Measurements from ENCODE around the gene FBXO4. TPM values are rescaled to one million over a fixed set of nuclear protein-coding genes. Genes with fewer than 3 reads are reported as not detected.

FBXO4 gene
- total and polyA plus RNA-seq, 2 of the 8 experiments (the other 6 are each of a cell fraction or from before 2014, with no cell fraction given): 0.60 to 0.88 TPM

- 0 out of 2 replicates have a peak overlapping the region, but pooled peaks have one; percentile 43 for H2AFZ ChIP-seq (ENCODE audit: low read length)
- H2BK15ac ChIP-seq (ENCODE audit: low read length): no peak overlapping the region
- peaks cover 2% of the 10 kb centered on the region; the same call in 1 of the 2 replicates for H3K79me1 ChIP-seq (ENCODE audit: low read depth, low read length)
- peak overlapping the region; percentile 49 to 72 (median 57); a peak in 5 of 7 replicates for H3K9ac ChIP-seq (replicated peaks in 1 of 4; ENCODE audit: extremely low read depth in 1 of 4, low read depth in 3 of 4, low read length in 3 of 4)
- no peaks in the 10 kb centered on the region for H3K9me3 ChIP-seq (ENCODE audit: insufficient read depth in 2 of 2, low read depth in 1 of 2, low read length in 1 of 2)
- no peak overlapping the region; the same call in 1 of the 2 replicates for H2BK5ac ChIP-seq (ENCODE audit: low read depth, low read length)
- no peak overlapping the region for H4K91ac ChIP-seq (replicated peaks; ENCODE audit: insufficient read length, low read length)
- H3K14ac ChIP-seq (ENCODE audit: insufficient read length): no peak overlapping the region
- ChIA-PET POLR2A (ENCODE audit: partially characterized antibody) (interaction anchor here (0.8 to 2.1 kb wide), 7 partner anchors 9 to 36 kb away, joined by 3 to 17 read pairs (median 4); partner anchors contain the start of gene OXCT1), CTCF (ENCODE audit: partially characterized antibody) (interaction anchor here (0.6 to 2.2 kb wide), 3 partner anchors 45 to 153 kb away, joined by 3 to 12 read pairs (median 5); no protein-coding TSS in a partner anchor)
- no peak overlapping the region for H3K4ac ChIP-seq (replicated peaks; ENCODE audit: insufficient read length, low read depth, low read length)
- no peak overlapping the region for H2BK20ac ChIP-seq (ENCODE audit: low read length)
- H3K23ac ChIP-seq (ENCODE audit: insufficient read length): no peak overlapping the region
- no peak overlapping the region for H2BK120ac ChIP-seq (replicated peaks; ENCODE audit: low read depth, low read length)
- H3K27ac ChIP-seq (ENCODE audit: low read depth, low read length): no peak overlapping the region
- H2AK5ac ChIP-seq (ENCODE audit: low read depth, low read length): no peak overlapping the region
- H3K79me2 ChIP-seq (ENCODE audit: control insufficient read depth in 1 of 2, insufficient read depth in 2 of 2, low read length in 2 of 2): peaks cover 3 to 35% of the 10 kb centered on the region in 2 experiments
- FAIRE-seq (no peak), DNase-seq (ENCODE audit: low read depth in 1 of 2, low spot score in 2 of 2) (no peak)
- H3K23me2 ChIP-seq (ENCODE audit: low read depth, low read length): peaks cover 3% of the 10 kb centered on the region; the same call in 1 of the 2 replicates
- H3K56ac ChIP-seq (replicated peaks; ENCODE audit: insufficient read length, low read depth, low read length): no peak overlapping the region
- no peak overlapping the region for H4K8ac ChIP-seq (ENCODE audit: extremely low read depth, insufficient read depth, low read length)
- no peaks in the 10 kb centered on the region for H4K20me1 ChIP-seq (replicated peaks in 1 of 2; ENCODE audit: control insufficient read depth in 1 of 2, insufficient read depth in 2 of 2, low read length in 2 of 2)
- H3K36me3 ChIP-seq (ENCODE audit: control insufficient read depth in 2 of 4, insufficient read depth in 4 of 4, low read length in 3 of 4): peaks cover 0 to 10% (median 5%) of the 10 kb centered on the region in 4 experiments; a peak in 5 of 8 replicates
- 51% methylated on average over 8 of the region's 8 CpGs; no CpG with 5 or more reads in 1 of the 2 experiments for WGBS, 2 experiments (ENCODE audit: extremely low coverage in 1 of 2, insufficient coverage in 1 of 2, insufficient read length in 1 of 2, insufficient replicate concordance in 2 of 2, low coverage in 1 of 2, low lambda C conversion rate in 2 of 2, missing lambda C conversion rate in 1 of 2)
- H3K4me1 ChIP-seq (replicated peaks in 1 of 4; ENCODE audit: control insufficient read depth in 3 of 4, insufficient read depth in 4 of 4, low read length in 3 of 4): no peaks in the 10 kb centered on the region; a peak in 1 of 7 replicates
- H4K5ac ChIP-seq (ENCODE audit: insufficient read length, low read depth, low read length): no peak overlapping the region
- no peaks in the 10 kb centered on the region; a peak in 1 of 7 replicates for H3K27me3 ChIP-seq (replicated peaks in 1 of 4; ENCODE audit: control insufficient read depth in 3 of 4, extremely low read depth in 1 of 4, insufficient read depth in 3 of 4, low read length in 3 of 4)
- TF ChIP-seq PHF8 (conservative IDR thresholded peaks at IDR 0.05; ENCODE audit: low read depth, low read length) (no peak), JUND (IDR thresholded peaks at IDR 0.05; ENCODE audit: low read length) (no peak), KDM4A (IDR thresholded peaks at IDR 0.05; ENCODE audit: low read depth, low read length, severe bottlenecking) (peak; percentile 46), HDAC6 (IDR thresholded peaks at IDR 0.05; ENCODE audit: low read depth, low read length) (no peak), ASH2L (IDR thresholded peaks at IDR 0.05; ENCODE audit: low read length) (no peak), FOSL1 (IDR thresholded peaks at IDR 0.05; ENCODE audit: insufficient read depth, low read depth, low read length) (no peak)
- no peak overlapping the region for H2BK12ac ChIP-seq (ENCODE audit: low read depth, low read length)
- no peak overlapping the region for H3K18ac ChIP-seq (ENCODE audit: extremely low read depth, low read length)
- H3K4me2 ChIP-seq (ENCODE audit: insufficient read depth in 1 of 2, low read depth in 2 of 2, low read length in 2 of 2): peak overlapping the region; percentile 55 to 79
- H3K4me3 ChIP-seq (ENCODE audit: extremely low read depth in 1 of 4, insufficient read depth in 2 of 4, low read depth in 3 of 4, low read length in 4 of 4): peak overlapping the region; percentile 49 to 70 (median 60)
These were observed 21.6 kb upstream of the FBXO4 start for GRCh38 chr5:41903382-41903891.

Measured in H1 (cell line).